Kidney epithelial cell (primary cell): ENCODE results near the gene USP9X. TPM values are rescaled to one million over a fixed set of nuclear protein-coding genes. Genes with fewer than 3 reads are reported as not detected.

Source experiments
- DNase-seq: peaks from one replicate; pipeline ENCODE4 v3.0.0-alpha.2; 2010; ENCODE audit warnings: low read depth
- H3K27me3 ChIP-seq: 2 replicates; pipeline ENCODE4 v1.6.0; 2011; ENCODE audit warnings: low read length; ENCODE audit not compliant: control insufficient read depth, insufficient read depth
- H3K36me3 ChIP-seq: 2 replicates; pipeline ENCODE4 v1.5.1; 2011; ENCODE audit warnings: low read length; ENCODE audit not compliant: control insufficient read depth, insufficient read depth
- H3K4me3 ChIP-seq: 2 replicates; pipeline ENCODE4 v1.5.1; 2011; ENCODE audit warnings: low read depth, mild to moderate bottlenecking, control low read depth, low read length
- total RNA-seq: library from RNA; depleted of rRNA; stranded (reverse); fragments of >200 nt; gene quantifications from 2 replicates; pipeline ENCODE4 v1.2.3, GENCODE V29; 2015
- TF ChIP-seq, protein P1 (sequence below): IDR thresholded peaks from 2 replicates; pipeline ENCODE4 v1.5.1; 2011; ENCODE audit warnings: mild to moderate bottlenecking, moderate library complexity, low read length, control low read depth, inconsistent platforms; ENCODE audit not compliant: insufficient read depth, poor library complexity, severe bottlenecking

USP9X gene, protein sequence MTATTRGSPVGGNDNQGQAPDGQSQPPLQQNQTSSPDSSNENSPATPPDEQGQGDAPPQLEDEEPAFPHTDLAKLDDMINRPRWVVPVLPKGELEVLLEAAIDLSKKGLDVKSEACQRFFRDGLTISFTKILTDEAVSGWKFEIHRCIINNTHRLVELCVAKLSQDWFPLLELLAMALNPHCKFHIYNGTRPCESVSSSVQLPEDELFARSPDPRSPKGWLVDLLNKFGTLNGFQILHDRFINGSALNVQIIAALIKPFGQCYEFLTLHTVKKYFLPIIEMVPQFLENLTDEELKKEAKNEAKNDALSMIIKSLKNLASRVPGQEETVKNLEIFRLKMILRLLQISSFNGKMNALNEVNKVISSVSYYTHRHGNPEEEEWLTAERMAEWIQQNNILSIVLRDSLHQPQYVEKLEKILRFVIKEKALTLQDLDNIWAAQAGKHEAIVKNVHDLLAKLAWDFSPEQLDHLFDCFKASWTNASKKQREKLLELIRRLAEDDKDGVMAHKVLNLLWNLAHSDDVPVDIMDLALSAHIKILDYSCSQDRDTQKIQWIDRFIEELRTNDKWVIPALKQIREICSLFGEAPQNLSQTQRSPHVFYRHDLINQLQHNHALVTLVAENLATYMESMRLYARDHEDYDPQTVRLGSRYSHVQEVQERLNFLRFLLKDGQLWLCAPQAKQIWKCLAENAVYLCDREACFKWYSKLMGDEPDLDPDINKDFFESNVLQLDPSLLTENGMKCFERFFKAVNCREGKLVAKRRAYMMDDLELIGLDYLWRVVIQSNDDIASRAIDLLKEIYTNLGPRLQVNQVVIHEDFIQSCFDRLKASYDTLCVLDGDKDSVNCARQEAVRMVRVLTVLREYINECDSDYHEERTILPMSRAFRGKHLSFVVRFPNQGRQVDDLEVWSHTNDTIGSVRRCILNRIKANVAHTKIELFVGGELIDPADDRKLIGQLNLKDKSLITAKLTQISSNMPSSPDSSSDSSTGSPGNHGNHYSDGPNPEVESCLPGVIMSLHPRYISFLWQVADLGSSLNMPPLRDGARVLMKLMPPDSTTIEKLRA (N-terminal part only)
- 53.7 and 56.3 TPM in 2 replicates for total RNA-seq

DNA sequence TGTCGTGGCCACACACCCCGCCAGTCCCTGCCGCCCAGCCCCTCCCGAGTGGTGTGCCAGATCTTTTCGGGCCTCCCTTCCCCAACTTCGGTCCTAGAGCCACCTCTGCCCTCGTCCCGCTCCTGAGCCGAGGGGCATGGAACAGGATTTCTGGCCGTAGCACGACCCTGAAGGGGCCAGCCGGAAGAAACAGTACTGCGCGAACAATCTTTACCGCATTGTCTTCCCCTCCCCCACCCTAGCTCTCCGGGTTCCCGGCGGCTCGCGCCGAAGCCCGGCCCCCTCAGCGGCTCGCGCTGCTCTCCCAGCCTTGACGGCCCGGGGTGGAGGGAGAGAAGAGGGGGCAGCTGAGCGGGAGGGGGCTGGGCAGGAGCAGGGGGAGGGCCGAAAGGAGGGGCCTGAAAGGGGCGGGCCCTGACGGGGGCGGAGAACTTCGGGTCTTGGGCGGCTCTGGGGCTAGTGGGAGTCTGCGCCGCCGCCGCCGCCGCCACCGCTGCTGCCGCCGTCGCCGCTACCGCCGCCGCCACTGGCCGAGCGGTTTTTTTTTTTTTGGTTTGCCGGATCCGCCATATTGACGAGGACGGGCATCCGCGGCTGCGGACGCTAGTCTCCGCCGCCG, at the start of gene USP9X:
USP9X (plus strand) TSS at position 553 of the 619 bp plus-strand sequence. CDS start 38,184 bp downstream, outside the sequence.
- H3K27me3 ChIP-seq: no peaks in the 10 kb centered on the region
- no peaks in the 10 kb centered on the region for H3K36me3 ChIP-seq
- TF ChIP-seq, protein P1, sequence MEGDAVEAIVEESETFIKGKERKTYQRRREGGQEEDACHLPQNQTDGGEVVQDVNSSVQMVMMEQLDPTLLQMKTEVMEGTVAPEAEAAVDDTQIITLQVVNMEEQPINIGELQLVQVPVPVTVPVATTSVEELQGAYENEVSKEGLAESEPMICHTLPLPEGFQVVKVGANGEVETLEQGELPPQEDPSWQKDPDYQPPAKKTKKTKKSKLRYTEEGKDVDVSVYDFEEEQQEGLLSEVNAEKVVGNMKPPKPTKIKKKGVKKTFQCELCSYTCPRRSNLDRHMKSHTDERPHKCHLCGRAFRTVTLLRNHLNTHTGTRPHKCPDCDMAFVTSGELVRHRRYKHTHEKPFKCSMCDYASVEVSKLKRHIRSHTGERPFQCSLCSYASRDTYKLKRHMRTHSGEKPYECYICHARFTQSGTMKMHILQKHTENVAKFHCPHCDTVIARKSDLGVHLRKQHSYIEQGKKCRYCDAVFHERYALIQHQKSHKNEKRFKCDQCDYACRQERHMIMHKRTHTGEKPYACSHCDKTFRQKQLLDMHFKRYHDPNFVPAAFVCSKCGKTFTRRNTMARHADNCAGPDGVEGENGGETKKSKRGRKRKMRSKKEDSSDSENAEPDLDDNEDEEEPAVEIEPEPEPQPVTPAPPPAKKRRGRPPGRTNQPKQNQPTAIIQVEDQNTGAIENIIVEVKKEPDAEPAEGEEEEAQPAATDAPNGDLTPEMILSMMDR: no peak
- peak within 1 kb of the TSS; percentile 65 for H3K4me3 ChIP-seq
- DNase-seq: peak; percentile 31

DNA sequence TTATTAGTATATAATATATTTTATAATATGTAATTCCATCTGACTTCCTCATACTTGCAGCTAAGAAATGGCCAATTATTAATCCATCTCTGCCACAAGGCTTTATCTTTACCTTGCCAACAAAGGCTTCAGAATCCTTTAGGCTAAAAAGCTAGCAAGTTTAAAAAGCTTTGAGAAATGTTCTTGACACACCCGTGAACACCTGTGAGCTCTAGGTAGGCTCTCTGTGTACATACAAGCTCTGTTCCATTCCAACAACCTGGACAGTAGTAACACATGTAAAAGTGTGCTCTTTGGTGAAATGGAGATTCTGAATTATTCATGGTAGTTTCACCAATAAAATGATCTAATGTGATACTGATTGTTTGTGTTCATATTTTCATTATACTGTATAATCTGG, 49.7 kb upstream of the USP9X start:
- no peak for DNase-seq
- Histone ChIP-seq H3K36me3 (no peaks in the 10 kb centered on the region), H3K4me3 (no peak overlapping the region), H3K27me3 (no peaks in the 10 kb centered on the region)
- TF ChIP-seq, protein P1: no peak

DNA sequence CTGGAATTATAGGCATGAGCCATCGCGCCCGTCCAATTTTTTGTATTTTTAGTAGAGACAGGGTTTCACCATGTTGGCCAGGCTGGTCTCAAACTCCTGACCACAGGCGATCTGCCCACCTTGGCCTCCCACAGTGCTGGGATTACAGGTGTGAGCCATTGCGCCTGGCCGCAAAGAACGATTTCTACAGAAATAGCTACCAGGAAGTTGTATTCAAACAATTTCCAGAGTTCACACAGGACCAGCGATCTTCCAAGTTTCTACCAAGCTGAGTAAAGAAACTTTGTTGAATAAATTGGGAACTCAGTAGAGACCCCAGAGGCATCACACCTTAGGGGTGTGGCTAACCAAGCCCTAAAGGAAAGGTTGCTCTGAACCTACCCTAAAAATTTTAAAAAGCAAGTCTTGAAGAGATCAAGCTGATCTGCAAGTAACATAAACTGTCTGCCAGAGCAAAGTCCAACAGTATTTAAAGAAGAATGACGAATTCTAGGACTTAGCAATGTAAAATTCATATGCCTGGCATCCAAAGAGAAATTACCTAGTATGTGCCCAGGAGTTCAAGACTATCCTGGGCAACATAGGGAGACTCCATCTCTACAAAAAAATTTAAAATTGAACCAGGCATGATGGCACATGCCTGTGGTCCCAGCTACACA, 48.4 kb upstream of the USP9X start:
- no peaks in the 10 kb centered on the region for H3K36me3 ChIP-seq
- TF ChIP-seq, protein P1: no peak
- no peaks in the 10 kb centered on the region for H3K27me3 ChIP-seq
- DNase-seq: no peak
- no peak overlapping the region for H3K4me3 ChIP-seq

DNA sequence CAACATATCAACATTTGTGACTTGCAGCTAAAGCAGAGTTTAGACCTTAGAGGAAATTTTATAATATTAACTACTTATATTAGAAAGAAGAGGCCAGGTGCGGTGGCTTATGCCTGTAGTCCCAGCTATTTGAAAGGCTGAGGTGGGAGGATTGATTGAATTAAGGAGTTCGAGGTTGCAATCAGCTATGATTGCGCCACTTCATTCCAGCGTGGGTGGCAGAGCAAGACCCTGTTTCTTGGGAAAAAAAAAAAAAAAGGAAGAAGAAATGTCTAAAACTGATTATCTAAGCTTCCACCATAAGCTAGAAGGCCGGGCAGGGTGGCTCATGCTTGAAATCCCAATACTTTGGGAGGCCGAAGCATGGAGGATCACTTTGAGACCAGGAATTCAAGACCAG, 42.0 kb upstream of the USP9X start:
- Histone ChIP-seq H3K4me3 (no peak overlapping the region), H3K27me3 (no peaks in the 10 kb centered on the region), H3K36me3 (no peaks in the 10 kb centered on the region)
- TF ChIP-seq, protein P1: no peak
- DNase-seq: no peak

DNA sequence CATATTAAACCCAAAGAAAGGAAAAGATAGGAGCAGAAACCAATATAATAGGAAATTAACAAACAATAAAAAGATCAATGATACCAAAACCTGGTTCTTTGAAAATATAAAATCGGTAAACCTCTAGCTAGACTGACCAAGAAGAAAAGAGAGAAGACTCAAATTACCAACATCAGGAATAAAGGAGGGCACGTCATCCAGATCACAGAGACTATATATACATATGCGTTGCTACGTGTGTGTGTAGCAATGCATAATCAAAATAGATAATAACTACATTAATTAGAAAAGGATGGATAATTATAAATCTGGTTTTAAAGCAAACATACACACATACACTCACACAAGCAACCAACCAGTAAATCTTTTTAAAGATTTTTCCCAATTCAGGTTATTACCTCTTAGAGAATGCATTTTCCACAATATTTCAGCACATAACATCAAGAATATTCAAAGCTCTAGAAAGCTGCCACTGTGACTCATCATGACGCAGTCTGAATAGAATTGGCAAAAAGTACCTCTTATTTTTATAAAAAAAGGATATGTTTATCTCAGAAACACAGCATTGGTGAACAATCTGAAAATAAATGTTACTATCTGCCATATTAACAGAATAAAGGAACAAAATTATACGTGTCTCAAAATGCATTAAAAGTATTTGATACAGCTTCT, 41.4 kb upstream of the USP9X start:
- no peak for DNase-seq
- TF ChIP-seq, protein P1: no peak
- H3K36me3 ChIP-seq: no peaks in the 10 kb centered on the region
- no peaks in the 10 kb centered on the region for H3K27me3 ChIP-seq
- no peak overlapping the region for H3K4me3 ChIP-seq
